ENCODE results near the gene HSD3B7. TPM values are rescaled to one million over a fixed set of nuclear protein-coding genes. Genes with fewer than 3 reads are reported as not detected.
A peak's percentile ranks its signal among the peaks of the same experiment; 100 is the strongest.

HSD3B7 gene
- total RNA-seq, 1 donor from 2014 or later = 14.5 TPM

DNA sequence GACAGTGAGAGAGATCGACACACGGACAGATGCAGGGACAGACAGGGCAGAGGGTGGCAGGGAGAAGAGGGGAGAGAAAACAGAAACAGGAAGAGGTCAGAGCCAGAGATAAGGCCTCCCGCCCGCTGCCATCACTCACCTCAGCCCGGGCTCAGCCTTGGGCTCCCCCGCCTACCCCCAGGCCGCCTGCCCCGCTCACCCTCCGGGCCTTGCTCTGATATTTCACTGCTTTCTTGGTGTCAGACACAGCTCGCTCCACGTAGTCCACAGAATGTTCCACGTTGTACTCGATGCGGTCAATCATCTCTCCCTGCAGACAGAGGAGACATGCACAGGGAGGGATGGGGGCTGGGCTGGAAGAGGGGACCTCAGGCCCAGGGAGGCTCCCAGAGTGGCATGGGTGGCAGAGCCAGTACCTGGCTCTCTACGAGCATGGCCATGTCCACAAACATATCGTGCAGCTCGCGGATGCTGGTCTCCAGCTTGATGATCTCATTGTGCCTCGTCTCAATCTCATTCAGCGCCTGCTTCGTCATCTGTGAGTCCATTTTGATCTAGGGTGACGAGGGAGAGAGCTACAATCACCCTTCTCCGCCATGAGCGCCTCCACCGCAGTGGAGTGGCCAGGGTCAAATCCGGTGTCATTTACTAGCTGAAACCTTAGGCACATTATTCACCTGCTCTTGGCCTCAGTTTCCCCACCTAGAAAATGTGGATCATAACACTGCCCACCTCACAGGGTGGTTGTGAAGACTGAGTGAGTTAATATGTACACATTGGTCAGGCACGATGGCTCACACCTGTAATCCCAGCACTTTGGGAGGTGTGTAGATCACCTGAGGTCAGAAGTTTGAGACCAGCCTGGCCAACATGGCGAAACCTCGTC, 8.2 kb downstream of the HSD3B7 start:
- intact Hi-C loops (cut with DNase I) = no loop called here
- Histone ChIP-seq H3K27me3 (no peaks in the 10 kb centered on the region), H3K4me1 (peaks cover 16% of the 10 kb centered on the region), H3K27ac (no peak overlapping the region), H3K9me3 (no peaks in the 10 kb centered on the region), H3K36me3 (no peaks in the 10 kb centered on the region), H3K4me3 (no peak overlapping the region)
- no peak for DNase-seq (ENCODE audit: extremely low spot score in 2 of 2)
- no peak for TF ChIP-seq POLR2A (IDR thresholded peaks at IDR 0.05)
- no peak for TF ChIP-seq CTCF (IDR thresholded peaks at IDR 0.05)
- no peak for TF ChIP-seq POLR2AphosphoS5 (IDR thresholded peaks at IDR 0.05; ENCODE audit: insufficient read depth in 1 of 2, low read depth in 1 of 2)

GRCh38 chr16:30995927-30996323, 10.9 kb downstream of the HSD3B7 start:
- Histone ChIP-seq H3K27me3 (no peaks in the 10 kb centered on the region), H3K36me3 (no peaks in the 10 kb centered on the region), H3K4me1 (peaks cover 19% of the 10 kb centered on the region), H3K4me3 (no peak overlapping the region), H3K27ac (no peak overlapping the region), H3K9me3 (no peaks in the 10 kb centered on the region)
- TF ChIP-seq POLR2AphosphoS5 (IDR thresholded peaks at IDR 0.05; ENCODE audit: insufficient read depth in 1 of 2, low read depth in 1 of 2) (no peak), CTCF (IDR thresholded peaks at IDR 0.05) (no peak), POLR2A (IDR thresholded peaks at IDR 0.05) (no peak)
- no peak for DNase-seq (ENCODE audit: extremely low spot score in 2 of 2)
- intact Hi-C loops (cut with DNase I) = loop anchor here (2.0 kb wide), 1 partner anchor 37 kb away; the partner anchor contains the start of gene STX4

DNA sequence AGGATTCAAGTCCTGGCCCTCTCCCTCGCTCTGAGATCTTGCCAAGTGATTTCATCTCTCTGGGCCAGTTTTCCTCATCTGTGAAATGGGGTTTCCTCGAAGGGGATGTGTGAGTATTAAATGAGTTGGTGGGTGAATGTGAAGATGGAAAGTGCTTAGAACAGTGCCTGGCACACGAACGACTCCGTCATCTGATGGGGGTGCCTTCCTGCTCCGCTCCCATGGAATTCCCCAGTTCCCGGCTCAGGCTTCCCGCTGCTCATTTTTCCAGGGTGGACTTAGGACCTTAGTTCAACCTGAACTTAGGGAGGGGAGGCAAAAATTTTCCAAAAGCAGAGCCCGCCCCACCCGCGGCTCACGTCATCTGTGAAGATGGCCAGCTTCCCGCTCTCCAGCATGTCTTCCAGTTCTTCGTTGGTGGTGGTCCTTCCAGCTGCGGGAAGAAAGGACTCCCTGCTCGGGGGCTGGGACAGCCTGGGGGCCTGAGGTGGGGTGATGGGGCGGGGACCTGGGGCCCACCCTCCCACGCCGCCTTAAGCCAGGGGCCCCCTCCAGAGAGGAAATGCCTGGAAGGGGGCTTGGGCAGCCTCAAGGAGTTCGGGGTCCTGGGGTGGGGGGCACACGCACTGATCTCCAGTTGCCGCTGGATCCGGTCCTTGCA, 11.4 kb downstream of the HSD3B7 start:
- intact Hi-C loops (cut with DNase I) = loop anchor here (2.0 kb wide), 1 partner anchor 36 kb away; the partner anchor contains the start of gene STX4
- no peaks in the 10 kb centered on the region for H3K36me3 ChIP-seq
- TF ChIP-seq POLR2A (IDR thresholded peaks at IDR 0.05) (no peak), POLR2AphosphoS5 (IDR thresholded peaks at IDR 0.05; ENCODE audit: insufficient read depth in 1 of 2, low read depth in 1 of 2) (no peak), CTCF (IDR thresholded peaks at IDR 0.05) (no peak)

GRCh38 chr16:30996985-30997724, 12.1 kb downstream of the HSD3B7 start:
- no peak for TF ChIP-seq CTCF (IDR thresholded peaks at IDR 0.05)
- peak in 1 of 2 donors; percentile 25 for TF ChIP-seq POLR2A (IDR thresholded peaks at IDR 0.05)
- peak in 1 of 2 donors; percentile 88 for TF ChIP-seq POLR2AphosphoS5 (IDR thresholded peaks at IDR 0.05; ENCODE audit: insufficient read depth in 1 of 2, low read depth in 1 of 2)
- DNase-seq (ENCODE audit: extremely low spot score in 2 of 2) = no peak
- Histone ChIP-seq H3K36me3 (no peaks in the 10 kb centered on the region), H3K9me3 (no peaks in the 10 kb centered on the region), H3K27ac (peak overlapping the region; percentile 76), H3K4me1 (peaks cover 28% of the 10 kb centered on the region), H3K4me3 (peak overlapping the region; percentile 44 to 61), H3K27me3 (no peaks in the 10 kb centered on the region)
- intact Hi-C loops (cut with DNase I) = loop anchor here (2.0 kb wide), 1 partner anchor 36 kb away; the partner anchor contains the start of gene STX4

More for the DNA sequence above, 11.4 kb downstream of the HSD3B7 start:
- Histone ChIP-seq H3K4me3 (peak overlapping the region; percentile 44 to 61), H3K27ac (peak overlapping the region; percentile 76), H3K4me1 (peaks cover 23% of the 10 kb centered on the region), H3K9me3 (no peaks in the 10 kb centered on the region), H3K27me3 (no peaks in the 10 kb centered on the region)
- DNase-seq (ENCODE audit: extremely low spot score in 2 of 2) = no peak
